GM12801 (cell line): ENCODE data around the gene OR51I2.

Experiments
- CTCF ChIP-seq: IDR thresholded peaks from one replicate; pipeline ENCODE4 v1.5.1; 2011; ENCODE audit warnings: control low read depth; ENCODE audit not compliant: insufficient read length; ENCODE audit errors: extremely low read depth

The OR51I2 gene, protein sequence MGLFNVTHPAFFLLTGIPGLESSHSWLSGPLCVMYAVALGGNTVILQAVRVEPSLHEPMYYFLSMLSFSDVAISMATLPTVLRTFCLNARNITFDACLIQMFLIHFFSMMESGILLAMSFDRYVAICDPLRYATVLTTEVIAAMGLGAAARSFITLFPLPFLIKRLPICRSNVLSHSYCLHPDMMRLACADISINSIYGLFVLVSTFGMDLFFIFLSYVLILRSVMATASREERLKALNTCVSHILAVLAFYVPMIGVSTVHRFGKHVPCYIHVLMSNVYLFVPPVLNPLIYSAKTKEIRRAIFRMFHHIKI

GRCh38 chr11:5449023-5449422, at the start of gene OR51I2:
TSS of gene OR51I2 (plus strand) at chr11:5449323. CDS start at chr11:5453489, 4,166 bp downstream.
- no peak for TF ChIP-seq CTCF

GRCh38 chr11:5405173-5405572, 44.0 kb upstream of the OR51I2 start:
- TF ChIP-seq CTCF = no peak

- no peak for TF ChIP-seq CTCF
Measured at GRCh38 chr11:5420993-5421392, 28.1 kb upstream of the OR51I2 start.

- no peak for TF ChIP-seq CTCF
Measured at GRCh38 chr11:5421811-5422210, 27.3 kb upstream of the OR51I2 start, which contains the start of gene OR51Q1. TSS of gene OR51Q1 (plus strand) at chr11:5422111. CDS start at chr11:5422201, 90 bp downstream.

DNA sequence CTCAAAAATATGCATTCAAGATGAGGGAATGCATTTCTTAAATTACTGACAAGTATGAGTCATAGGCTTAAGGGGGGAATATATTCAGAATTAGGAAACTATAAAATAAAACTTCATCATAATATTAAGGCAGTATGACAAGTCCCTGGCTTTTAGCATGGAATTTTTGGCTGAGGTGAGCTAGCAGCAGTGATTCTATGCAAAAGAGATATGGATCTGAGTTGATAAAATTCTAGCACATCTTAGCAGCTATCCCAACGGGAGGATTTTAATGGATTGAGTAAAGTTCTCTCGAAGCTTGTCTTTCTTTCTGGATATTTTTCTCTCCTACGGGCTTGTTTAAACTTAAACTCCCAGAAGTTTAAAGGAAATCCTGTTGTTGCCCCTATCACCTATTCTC, 26.0 kb upstream of the OR51I2 start:
- no peak for TF ChIP-seq CTCF

DNA sequence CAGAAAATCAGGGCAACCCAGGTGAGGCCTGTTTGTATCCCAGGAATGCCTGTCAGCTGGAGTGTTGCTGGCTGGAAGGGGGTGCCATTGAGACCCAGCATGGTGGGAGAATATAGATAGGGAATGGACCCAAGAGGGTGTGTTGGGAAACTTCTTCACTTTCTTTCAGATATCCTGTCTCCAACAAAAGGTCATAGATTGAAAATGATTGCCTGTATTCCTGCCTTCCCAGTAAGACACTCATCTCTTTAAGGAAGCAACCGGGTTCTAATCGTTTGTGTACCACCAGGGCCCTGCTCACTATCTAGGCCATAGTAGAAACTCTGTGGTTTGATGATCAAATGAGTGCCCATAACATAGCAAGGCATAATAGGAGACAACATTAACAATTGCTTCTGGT, 7.7 kb upstream of the OR51I2 start, which contains the start of gene OR51I1:
Gene OR51I1, minus strand, starts transcription at position 101 of the 400 bp plus-strand sequence. Its CDS starts 0 bp downstream, at position 101.
- TF ChIP-seq CTCF = no peak

- no peak for TF ChIP-seq CTCF
Measured at GRCh38 chr11:5443835-5444393, 5.2 kb upstream of the OR51I2 start.
